GM12878 (cell line): Measurements from ENCODE around the gene DEK. TPM values are rescaled to one million over a fixed set of nuclear protein-coding genes. Genes with fewer than 3 reads are reported as not detected.

Experiments used
- ATAC-seq: fragments of 200-7000 bp; cut with Tn5 transposase; 3 replicates; pipeline ENCODE4 v1.9.1; 2020; ENCODE audit warnings: mild to moderate bottlenecking, moderate library complexity
- BruUV-seq: library from RNA; stranded (reverse); fragments of 400-500 nt; replicated peaks from 2 replicates; lab custom pipeline; 2021; lab: Mats Ljungman, UMichigan
- CTCF ChIA-PET: fragments of 300-600 bp; sonication (Branson Sonifier 250); formaldehyde crosslinking; extraction: SDS; loops from one replicate; lab custom pipeline; 2021; ENCODE audit warnings: inconsistent platforms; lab: Yijun Ruan, JAX
- POLR2A ChIA-PET: fragments of 350-600 bp; formaldehyde crosslinking; extraction: SDS; loops from one replicate; lab custom pipeline; 2021; ENCODE audit warnings: inconsistent platforms; lab: Charles Lee
- RAD21 ChIA-PET: fragments of 300-600 bp; sonication (Branson Sonifier 250); formaldehyde crosslinking; loops from one replicate; lab custom pipeline; 2023; ENCODE audit warnings: antibody characterized with exemption; ENCODE audit not compliant: unreplicated experiment; lab: Charles Lee
- SMC1A ChIA-PET: fragments of 300-600 bp; sonication (Branson Sonifier 250); formaldehyde crosslinking; loops from one replicate; lab custom pipeline; 2023; ENCODE audit not compliant: unreplicated experiment, uncharacterized antibody; lab: Charles Lee
- DNase-seq: peaks from one replicate; pipeline ENCODE4 v3.0.0-alpha.2; 2011; ENCODE audit warnings: low read depth, low spot score
- FAIRE-seq: peaks from 3 replicates; lab custom pipeline; 2011; peaks lifted over from hg19 to GRCh38; lab: Jason Lieb, UNC
- H2AFZ ChIP-seq: 2 replicates; pipeline ENCODE4 v1.6.0; 2011; ENCODE audit warnings: low read depth, low read length, control low read depth; ENCODE audit not compliant: control insufficient read depth
- H3K27ac ChIP-seq: 2 replicates; pipeline ENCODE4 v1.5.1; 2011; ENCODE audit warnings: control low read depth; ENCODE audit not compliant: control insufficient read depth, insufficient read depth
- H3K27me3 ChIP-seq, 2 experiments: replicated peaks in 1 of 2; 2 replicates each; pipeline versions ENCODE4 v1.6.0 to v1.6.1; 2011; ENCODE audit warnings: low read length in 1 of 2; ENCODE audit not compliant: control insufficient read depth in 2 of 2, insufficient read depth in 2 of 2
- H3K36me3 ChIP-seq, 2 experiments: 2 replicates each; pipeline ENCODE4 v1.5.1; 2011; ENCODE audit warnings: low read length in 1 of 2; ENCODE audit not compliant: control insufficient read depth in 2 of 2, insufficient read depth in 2 of 2
- H3K4me1 ChIP-seq: 2 replicates; pipeline ENCODE4 v1.6.1; 2011; ENCODE audit warnings: mild to moderate bottlenecking, low read length, moderate library complexity, mixed read lengths; ENCODE audit not compliant: control insufficient read depth, insufficient read depth
- H3K4me2 ChIP-seq: 2 replicates; pipeline ENCODE4 v1.6.0; 2011; ENCODE audit warnings: control low read depth; ENCODE audit not compliant: control insufficient read depth, insufficient read depth
- H3K4me3 ChIP-seq: fragments of 200-600 bp; sonication (generic); 2 replicates; pipeline ENCODE4 v1.5.1; 2016
- H3K79me2 ChIP-seq: 2 replicates; pipeline ENCODE4 v1.6.0; 2011; ENCODE audit warnings: low read length; ENCODE audit not compliant: control insufficient read depth, insufficient read depth
- H3K9ac ChIP-seq: 2 replicates; pipeline ENCODE4 v1.8.0; 2011; ENCODE audit warnings: low read length, control low read depth, mixed read lengths; ENCODE audit not compliant: control insufficient read depth, insufficient read depth
- H3K9me3 ChIP-seq: replicated peaks from 3 replicates; pipeline ENCODE4 v1.5.1; 2011; ENCODE audit warnings: mild to moderate bottlenecking, low read length; ENCODE audit not compliant: control insufficient read depth, insufficient read depth
- H4K20me1 ChIP-seq: 2 replicates; pipeline ENCODE4 v1.6.0; 2011; ENCODE audit not compliant: control insufficient read depth, insufficient read depth
- CUX1 ChIP-seq: IDR thresholded peaks from 2 replicates; pipeline ENCODE4 v1.6.1; 2012; ENCODE audit warnings: improper control_type of control experiment, low read depth, low read length; ENCODE audit not compliant: insufficient replicate concordance
- MTA2 ChIP-seq: fragments of 450-650 bp; IDR thresholded peaks from 2 replicates; pipeline ENCODE4 v1.6.1; 2016; ENCODE audit warnings: low read depth, mild to moderate bottlenecking, moderate library complexity
- NBN ChIP-seq: fragments of 450-650 bp; IDR thresholded peaks from 2 replicates; pipeline ENCODE4 v1.6.1; 2016
- PML ChIP-seq: IDR thresholded peaks from 2 replicates; pipeline ENCODE4 v1.6.1; 2012; ENCODE audit warnings: low read length, inconsistent platforms
- SIN3A ChIP-seq: IDR thresholded peaks from 2 replicates; pipeline ENCODE4 v1.6.1; 2012; ENCODE audit warnings: low read depth, low read length, improper control_type of control experiment
- SMC3 ChIP-seq: IDR thresholded peaks from 2 replicates; pipeline ENCODE4 v1.6.1; 2011; ENCODE audit warnings: low read length, improper control_type of control experiment, borderline replicate concordance
- YBX1 ChIP-seq: fragments of 450-650 bp; IDR thresholded peaks from 2 replicates; pipeline ENCODE4 v1.6.1; 2016; ENCODE audit warnings: antibody characterized with exemption
- WGBS: methylation state at CpG from one replicate; pipeline ENCODE4 v1.1.6; 2016; ENCODE audit warnings: low lambda C conversion rate; ENCODE audit not compliant: insufficient replicate concordance, insufficient coverage; ENCODE audit errors: missing lambda C conversion rate; 5-methylcytosine and 5-hydroxymethylcytosine counted together
- in situ Hi-C: fragments of 300-500 bp; cut with MboI; formaldehyde crosslinking; loops from 9 replicates; pipeline ENCODE4 v1.14.3; 2018; ENCODE audit warnings: mixed read lengths
- intact Hi-C: fragments of 100-400 bp; cut with micrococcal nuclease; formaldehyde crosslinking; loops from one replicate; pipeline ENCODE4 v1.14.2; 2022; ENCODE audit not compliant: unreplicated experiment
- polyA plus RNA-seq, 11 experiments: library from polyadenylated mRNA; depleted of rRNA in 4 of 11; unstranded in 6 of 11; stranded (reverse) in 5 of 11; fragments of >200 nt; fragmentation: Nextera tagmentation in 4 of 11; fragmentation: Illumina TruSeq in 1 of 11; extraction: Ambion mirVana in 4 of 11; extraction: Trizol in 1 of 11; gene quantifications; 1 replicate in 1 of 11; 2 replicates in 10 of 11; pipeline versions ENCODE4 v1.2.1 to v1.2.3, GENCODE V29; 2011 to 2016; ENCODE audit warnings: inconsistent platforms in 2 of 11, missing spikeins in 2 of 11, low read depth in 1 of 11
- total RNA-seq, 4 experiments: library from RNA; depleted of rRNA in 3 of 4; stranded (reverse); fragments of >200 nt in 3 of 4; fragmentation: Illumina TruSeq in 1 of 4; extraction: Trizol in 1 of 4; gene quantifications; 2 replicates each; pipeline versions ENCODE4 v1.2.1 to v1.2.3, GENCODE V29; 2013 to 2021

The DEK gene
- total and polyA plus RNA-seq, 10 of the 15 experiments (the other 5 are each of a cell fraction or from before 2014, with no cell fraction given): 111 to 346 (median 196) TPM

- in situ Hi-C loops: no loop called here
- CTCF ChIA-PET: interaction anchor here (0.5 to 0.7 kb wide), 2 partner anchors 298 to 308 kb away, joined by 3 read pairs; no protein-coding TSS in a partner anchor
- DNase-seq (no peak), ATAC-seq (no peak), FAIRE-seq (no peak)
- H3K4me2 ChIP-seq: no peak overlapping the region
- POLR2A ChIA-PET: no interaction called here
- no peaks in the 10 kb centered on the region for H3K36me3 ChIP-seq
- RAD21 ChIA-PET: interaction anchor here (0.6 kb wide), 1 partner anchor 151 kb away, joined by 5 read pairs; no protein-coding TSS in a partner anchor
- no peaks in the 10 kb centered on the region for H3K27me3 ChIP-seq
- no TSS peak for BruUV-seq
- TF ChIP-seq YBX1 (no peak), SMC3 (no peak), PML (no peak)
- WGBS: 30% methylated on average over 5 of the region's 5 CpGs
- no peaks in the 10 kb centered on the region for H3K9me3 ChIP-seq
- no peaks in the 10 kb centered on the region for H4K20me1 ChIP-seq
- intact Hi-C loops: no loop called here
- H2AFZ ChIP-seq: no peak overlapping the region; the same call in 1 of the 2 replicates
- H3K79me2 ChIP-seq: no peaks in the 10 kb centered on the region
- SMC1A ChIA-PET: interaction anchor here (0.6 to 1.3 kb wide), 3 partner anchors 26 to 246 kb away, joined by 3 to 4 read pairs (median 3); no protein-coding TSS in a partner anchor
- no peak overlapping the region for H3K27ac ChIP-seq
- no peak overlapping the region for H3K4me3 ChIP-seq
- no peak overlapping the region for H3K9ac ChIP-seq
- peaks cover 3% of the 10 kb centered on the region; the same call in 1 of the 2 replicates for H3K4me1 ChIP-seq
Measured at GRCh38 chr6:18179770-18180356, 84.5 kb downstream of the DEK start.

DNA sequence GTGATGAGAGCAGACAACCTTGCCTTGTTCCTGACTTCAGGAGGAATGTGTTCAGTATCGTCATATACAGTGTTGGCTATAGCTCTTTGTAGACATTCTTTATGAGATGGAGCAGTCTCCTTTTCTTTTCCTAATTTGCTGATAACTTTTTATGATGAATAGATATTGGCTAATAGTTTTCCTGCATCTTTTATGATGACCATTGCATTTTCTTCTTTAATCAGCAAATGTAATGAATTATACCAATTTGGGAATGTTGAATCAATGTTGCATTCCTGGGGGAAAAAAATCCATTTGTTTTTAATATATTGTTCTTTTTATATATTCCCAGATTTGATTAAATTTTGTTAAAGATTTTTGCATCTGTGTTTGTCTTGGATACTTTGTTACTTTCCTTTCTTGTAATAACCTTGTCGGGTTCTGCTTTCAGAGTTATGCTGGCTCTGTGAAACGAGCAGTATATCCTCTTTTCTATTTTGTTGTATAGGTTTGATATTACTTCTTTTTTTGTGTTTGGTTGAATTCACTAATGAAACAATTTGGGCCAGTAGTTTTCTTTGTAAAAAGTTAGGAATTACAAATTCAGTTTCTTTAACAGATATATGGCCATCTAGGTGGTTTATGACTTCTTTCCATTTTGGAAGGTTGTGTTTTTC, 85.2 kb downstream of the DEK start:
- Histone ChIP-seq H4K20me1 (no peaks in the 10 kb centered on the region), H3K79me2 (no peaks in the 10 kb centered on the region), H3K36me3 (no peaks in the 10 kb centered on the region; a peak in 1 of 4 replicates), H3K4me3 (no peak overlapping the region), H3K4me2 (no peak overlapping the region), H3K27me3 (no peaks in the 10 kb centered on the region), H3K9me3 (no peaks in the 10 kb centered on the region), H3K27ac (no peak overlapping the region), H3K9ac (no peak overlapping the region), H3K4me1 (peaks cover 3% of the 10 kb centered on the region; the same call in 1 of the 2 replicates), H2AFZ (no peak overlapping the region)
- POLR2A ChIA-PET: no interaction called here
- BruUV-seq: no TSS peak
- RAD21 ChIA-PET: no interaction called here
- WGBS: 85% methylated on average over 3 of the region's 3 CpGs
- in situ Hi-C loops (no loop called here), intact Hi-C loops (no loop called here)
- CTCF ChIA-PET: interaction anchor here (0.7 kb wide), 1 partner anchor 309 kb away, joined by 3 read pairs; no protein-coding TSS in a partner anchor
- ATAC-seq (no peak), DNase-seq (no peak), FAIRE-seq (no peak)
- SMC1A ChIA-PET: interaction anchor here (0.6 kb wide), 1 partner anchor 247 kb away, joined by 3 read pairs; no protein-coding TSS in a partner anchor
- TF ChIP-seq SIN3A (no peak), MTA2 (no peak), NBN (no peak), CUX1 (no peak)
